K562 (cell line): Measurements from ENCODE around the gene RFWD3. TPM values are rescaled to one million over a fixed set of nuclear protein-coding genes. Genes with fewer than 3 reads are reported as not detected.

Experiments
- ADNP ChIP-seq: fragments of 200-800 bp; sonication (Bioruptor generic); IDR thresholded peaks from 2 replicates; pipeline ENCODE4 v1.6.1; 2016; ENCODE audit warnings: missing genetic modification characterization, missing compliant biosample characterization
- BCLAF1 ChIP-seq, 2 experiments: fragments of 450-650 bp in 1 of 2; IDR thresholded peaks; 2 replicates each; pipeline ENCODE4 v1.6.1; 2011 to 2017; ENCODE audit warnings: low read depth in 2 of 2, antibody characterized with exemption in 1 of 2, borderline replicate concordance in 1 of 2, low read length in 1 of 2, mild to moderate bottlenecking in 1 of 2, mixed read lengths in 1 of 2; ENCODE audit not compliant: control insufficient read depth in 1 of 2
- CCNT2 ChIP-seq: IDR thresholded peaks from 2 replicates; pipeline ENCODE4 v1.6.1; 2011; ENCODE audit warnings: borderline replicate concordance, low read depth, mild to moderate bottlenecking, moderate library complexity, mixed read lengths, low read length; ENCODE audit not compliant: insufficient read length; ENCODE audit errors: extremely low read depth
- FOXK2 ChIP-seq, 2 experiments: fragments of 450-650 bp; IDR thresholded peaks in 1 of 2; conservative IDR thresholded peaks in 1 of 2; 2 replicates each; pipeline ENCODE4 v1.6.1; 2016; ENCODE audit warnings: low read depth in 2 of 2, mild to moderate bottlenecking in 1 of 2
- GTF2E2 ChIP-seq: fragments of 200-800 bp; sonication (Bioruptor generic); IDR thresholded peaks from 2 replicates; pipeline ENCODE4 v1.6.1; 2016; ENCODE audit warnings: missing genetic modification characterization, missing compliant biosample characterization
- NBN ChIP-seq: fragments of 450-650 bp; IDR thresholded peaks from 2 replicates; pipeline ENCODE4 v1.6.1; 2016; ENCODE audit warnings: low read depth, mild to moderate bottlenecking
- NCOA1 ChIP-seq: fragments of 450-650 bp; IDR thresholded peaks from 2 replicates; pipeline ENCODE4 v1.6.1; 2016; ENCODE audit warnings: low read depth
- NCOA4 ChIP-seq: fragments of 450-650 bp; IDR thresholded peaks from 2 replicates; pipeline ENCODE4 v1.6.1; 2018; ENCODE audit warnings: mild to moderate bottlenecking; ENCODE audit not compliant: partially characterized antibody
- TOE1 ChIP-seq, 2 experiments: fragments of 450-650 bp in 1 of 2; sonication (generic) in 1 of 2; formaldehyde crosslinking in 1 of 2; IDR thresholded peaks; 2 replicates each; pipeline versions ENCODE4 v1.7.1 to v1.8.0; 2016 to 2022; ENCODE audit warnings: borderline replicate concordance in 2 of 2, mild to moderate bottlenecking in 2 of 2, antibody characterized with exemption in 1 of 2, inconsistent platforms in 1 of 2, low read depth in 1 of 2, missing genetic modification reagents in 1 of 2, moderate library complexity in 1 of 2
- XRCC4 ChIP-seq: IDR thresholded peaks from one replicate; pipeline ENCODE4 v1.6.1; 2011; ENCODE audit not compliant: insufficient read depth, insufficient read length; ENCODE audit errors: extremely low read depth
- ZBTB26 ChIP-seq: fragments of 450-650 bp; formaldehyde crosslinking; IDR thresholded peaks from 2 replicates; pipeline ENCODE4 v1.4.0; 2022; ENCODE audit warnings: missing genetic modification characterization
- ZFP1 ChIP-seq: fragments of 450-650 bp; formaldehyde crosslinking; IDR thresholded peaks from 2 replicates; pipeline ENCODE4 v1.4.0; 2020; ENCODE audit warnings: mild to moderate bottlenecking, mixed read lengths
- ZFP91 ChIP-seq: sonication (generic); formaldehyde crosslinking; IDR thresholded peaks from 2 replicates; pipeline ENCODE4 v1.8.0; 2022; ENCODE audit warnings: mild to moderate bottlenecking, missing genetic modification reagents
- ZFPM2 ChIP-seq: fragments of 250-450 bp; sonication (Bioruptor Pico); IDR thresholded peaks from 2 replicates; pipeline ENCODE4 v1.5.1; 2022; ENCODE audit warnings: mild to moderate bottlenecking
- ZNF165 ChIP-seq: fragments of 250-450 bp; sonication (Bioruptor Pico); IDR thresholded peaks from 2 replicates; pipeline ENCODE4 v1.4.0; 2020; ENCODE audit warnings: borderline replicate concordance
- ZNF263 ChIP-seq: sonication (generic); formaldehyde crosslinking; IDR thresholded peaks from 2 replicates; pipeline ENCODE4 v1.8.0; 2022; ENCODE audit warnings: mild to moderate bottlenecking, missing genetic modification reagents, borderline replicate concordance
- ZNF76 ChIP-seq: fragments of 250-450 bp; sonication (Bioruptor Pico); IDR thresholded peaks from 2 replicates; pipeline ENCODE4 v1.4.0; 2020; ENCODE audit warnings: mild to moderate bottlenecking, moderate library complexity, borderline replicate concordance
- polyA plus RNA-seq, 8 experiments: library from polyadenylated mRNA; depleted of rRNA in 4 of 8; stranded (reverse) in 5 of 8; unstranded in 3 of 8; fragments of >200 nt; fragmentation: Nextera tagmentation in 2 of 8; fragmentation: Illumina TruSeq in 1 of 8; extraction: Ambion mirVana in 2 of 8; extraction: Trizol in 1 of 8; gene quantifications; 2 replicates each; pipeline versions ENCODE4 v1.2.1 to v1.2.3, GENCODE V29; 2011 to 2014; ENCODE audit warnings: inconsistent platforms in 1 of 8, missing spikeins in 1 of 8
- total RNA-seq, 7 experiments: library from RNA; depleted of rRNA in 6 of 7; stranded (reverse); fragments of >200 nt in 6 of 7; fragmentation: Illumina TruSeq in 2 of 7; extraction: Trizol in 2 of 7; gene quantifications; 2 replicates each; pipeline versions ENCODE4 v1.2.1 to v1.2.3, GENCODE V29; 2011 to 2021; ENCODE audit warnings: low replicate concordance in 1 of 7

Gene RFWD3
- total and polyA plus RNA-seq, 9 of the 15 experiments (the other 6 are each of a cell fraction or from before 2014, with no cell fraction given), result 20.8 to 121 (median 79.0) TPM

- no peak for TF ChIP-seq ZNF165 (CRISPR knock-in tag)
- TF ChIP-seq BCLAF1 (IDR thresholded peaks at IDR 0.05; ENCODE audit: borderline replicate concordance in 1 of 2, control insufficient read depth in 1 of 2, low read depth in 2 of 2, low read length in 1 of 2), result no peak
- TF ChIP-seq FOXK2 (conservative IDR thresholded peaks at IDR 0.05 in 1 of 2, IDR thresholded peaks at IDR 0.05 in 1 of 2; ENCODE audit: low read depth in 2 of 2), result peak; percentile 69 to 84; a peak in 3 of 4 replicates
- TF ChIP-seq CCNT2, result peak; percentile 70
- TF ChIP-seq TOE1 (IDR thresholded peaks at IDR 0.05; ENCODE audit: borderline replicate concordance), result 0 out of 2 replicates have a peak, but pooled peaks have one; percentile 3
- TF ChIP-seq TOE1 (CRISPR knock-in tag; IDR thresholded peaks at IDR 0.05; ENCODE audit: borderline replicate concordance, low read depth), result no peak
- TF ChIP-seq XRCC4, result no peak
- TF ChIP-seq NCOA1, result no peak
- TF ChIP-seq ADNP (tag), result no peak
- TF ChIP-seq NBN, result no peak
- no peak for TF ChIP-seq ZNF263 (CRISPR knock-in tag)
- TF ChIP-seq NCOA4, result no peak
- peak; percentile 62; the same call in 1 of the 2 replicates for TF ChIP-seq GTF2E2 (tag)
- TF ChIP-seq ZNF76, result no peak
- TF ChIP-seq ZFP91, result no peak
- TF ChIP-seq ZBTB26 (CRISPR knock-in tag), result no peak
- no peak for TF ChIP-seq ZFP1
- no peak for TF ChIP-seq ZFPM2 (CRISPR knock-in tag)
These were observed 60.0 kb downstream of the RFWD3 start, which contains the start of gene GLG1 (continued) for GRCh38 chr16:74606521-74607309.
